Measurements from ENCODE around the gene CPNE8.

GRCh38 chr12:38823314-38823713 is 82.1 kb downstream of the CPNE8 start:
- TF ChIP-seq EZH2 (IDR thresholded peaks at IDR 0.05; ENCODE audit: borderline replicate concordance, insufficient read depth, low read depth, low read length, poor library complexity, severe bottlenecking) (no peak), CTCF (IDR thresholded peaks at IDR 0.05) (no peak)

All from B cell (primary cell).